ENCODE results near the gene TPST2. TPM values are rescaled to one million over a fixed set of nuclear protein-coding genes. Genes with fewer than 3 reads are reported as not detected.

TPST2 gene
- total and polyA plus RNA-seq, 9 of the 15 experiments (the other 6 are each of a cell fraction or from before 2014, with no cell fraction given) = 14.2 to 123 (median 60.1) TPM

DNA sequence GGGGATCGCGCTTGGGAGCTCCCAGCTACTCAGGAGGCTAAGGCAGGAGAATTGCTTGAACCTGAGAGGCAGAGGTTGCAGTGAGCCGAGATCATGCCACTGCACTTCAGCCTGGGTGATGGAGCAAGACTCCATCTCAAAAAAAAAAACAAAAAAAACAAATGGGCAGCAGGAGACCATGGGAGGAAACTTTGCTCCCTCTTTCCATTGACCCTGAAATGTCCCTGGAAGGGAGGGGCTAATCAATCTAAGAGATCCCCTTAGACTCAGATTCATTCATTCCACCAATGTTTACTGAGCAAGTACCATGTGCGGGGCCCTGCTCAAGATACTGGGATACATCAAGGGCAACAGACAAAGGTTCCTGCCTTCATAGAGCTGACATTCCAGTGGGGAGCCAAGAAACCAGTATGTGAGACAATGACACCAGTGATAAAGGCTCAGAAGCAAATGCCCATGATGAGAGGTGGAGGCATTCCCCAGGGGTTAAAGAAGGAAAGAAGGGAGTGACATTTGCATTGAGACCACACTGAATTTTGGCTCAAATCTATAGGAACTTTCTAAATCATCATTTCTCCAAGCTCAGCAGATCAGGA, 39.9 kb downstream of the TPST2 start:
- FAIRE-seq (no peak), ATAC-seq (no peak), DNase-seq (ENCODE audit: extremely low read depth in 1 of 4, low spot score in 3 of 4) (no peak)
- no TSS peak for BruUV-seq (replicated peaks)
- POLR2A ChIA-PET = no interaction called here
- Histone ChIP-seq H3K4me3 (no peak overlapping the region), H3K9me3 (replicated peaks; ENCODE audit: control insufficient read depth, insufficient read depth, low read depth, low read length) (no peaks in the 10 kb centered on the region), H4K20me1 (replicated peaks; ENCODE audit: control insufficient read depth, insufficient read depth, low read length) (peaks cover 16% of the 10 kb centered on the region), H3K4me1 (replicated peaks in 1 of 2; ENCODE audit: control insufficient read depth in 2 of 2, insufficient read depth in 2 of 2, low read length in 2 of 2) (peaks cover 0 to 8% of the 10 kb centered on the region in 2 experiments; a peak in 2 of 5 replicates), H3K36me3 (ENCODE audit: control insufficient read depth, insufficient read depth, low read length) (peaks cover 69% of the 10 kb centered on the region), H3K4me2 (ENCODE audit: insufficient read depth, low read length) (no peak overlapping the region), H3K9me1 (ENCODE audit: control insufficient read depth, insufficient read depth, low read length) (peaks cover 4% of the 10 kb centered on the region), H2AFZ (ENCODE audit: low read depth, low read length) (no peak overlapping the region), H3K27me3 (ENCODE audit: control insufficient read depth in 2 of 2, insufficient read depth in 2 of 2, low read length in 2 of 2) (no peaks in the 10 kb centered on the region), H3K79me2 (ENCODE audit: control insufficient read depth, insufficient read depth, low read length) (peaks cover 92% of the 10 kb centered on the region), H3K9ac (ENCODE audit: insufficient read depth in 1 of 2, low read depth in 2 of 2, low read length in 2 of 2) (no peak overlapping the region), H3K27ac (ENCODE audit: extremely low read depth, low read depth, low read length) (no peak overlapping the region)
- WGBS (ENCODE audit: insufficient coverage, low coverage, missing lambda C conversion rate) = 85% methylated on average over 1 of the region's 4 CpGs
- intact Hi-C loops (cut with micrococcal nuclease) = no loop called here
- CTCF ChIA-PET (ENCODE audit: low intra/inter-chr PET ratio) = no interaction called here
- in situ Hi-C loops (cut with MboI) = no loop called here
- no peak for TF ChIP-seq RBM22 (IDR thresholded peaks at IDR 0.05; ENCODE audit: low read depth, low read length, poor library complexity, severe bottlenecking)
- TF ChIP-seq HDAC6 (IDR thresholded peaks at IDR 0.05; ENCODE audit: low read depth, low read length) = no peak
- no peak for TF ChIP-seq TAF15 (IDR thresholded peaks at IDR 0.05; ENCODE audit: low read depth, low read length)
- TF ChIP-seq PHF8 (IDR thresholded peaks at IDR 0.05; ENCODE audit: borderline replicate concordance, low read length) = no peak
- no peak for TF ChIP-seq JUN (IDR thresholded peaks at IDR 0.05; ENCODE audit: borderline replicate concordance, low read depth, low read length)
- TF ChIP-seq JUN (CRISPR knock-in tag; IDR thresholded peaks at IDR 0.05; ENCODE audit: borderline replicate concordance) = no peak
- TF ChIP-seq MCM5 (IDR thresholded peaks at IDR 0.05; ENCODE audit: low read depth) = no peak
- TF ChIP-seq, protein P1, sequence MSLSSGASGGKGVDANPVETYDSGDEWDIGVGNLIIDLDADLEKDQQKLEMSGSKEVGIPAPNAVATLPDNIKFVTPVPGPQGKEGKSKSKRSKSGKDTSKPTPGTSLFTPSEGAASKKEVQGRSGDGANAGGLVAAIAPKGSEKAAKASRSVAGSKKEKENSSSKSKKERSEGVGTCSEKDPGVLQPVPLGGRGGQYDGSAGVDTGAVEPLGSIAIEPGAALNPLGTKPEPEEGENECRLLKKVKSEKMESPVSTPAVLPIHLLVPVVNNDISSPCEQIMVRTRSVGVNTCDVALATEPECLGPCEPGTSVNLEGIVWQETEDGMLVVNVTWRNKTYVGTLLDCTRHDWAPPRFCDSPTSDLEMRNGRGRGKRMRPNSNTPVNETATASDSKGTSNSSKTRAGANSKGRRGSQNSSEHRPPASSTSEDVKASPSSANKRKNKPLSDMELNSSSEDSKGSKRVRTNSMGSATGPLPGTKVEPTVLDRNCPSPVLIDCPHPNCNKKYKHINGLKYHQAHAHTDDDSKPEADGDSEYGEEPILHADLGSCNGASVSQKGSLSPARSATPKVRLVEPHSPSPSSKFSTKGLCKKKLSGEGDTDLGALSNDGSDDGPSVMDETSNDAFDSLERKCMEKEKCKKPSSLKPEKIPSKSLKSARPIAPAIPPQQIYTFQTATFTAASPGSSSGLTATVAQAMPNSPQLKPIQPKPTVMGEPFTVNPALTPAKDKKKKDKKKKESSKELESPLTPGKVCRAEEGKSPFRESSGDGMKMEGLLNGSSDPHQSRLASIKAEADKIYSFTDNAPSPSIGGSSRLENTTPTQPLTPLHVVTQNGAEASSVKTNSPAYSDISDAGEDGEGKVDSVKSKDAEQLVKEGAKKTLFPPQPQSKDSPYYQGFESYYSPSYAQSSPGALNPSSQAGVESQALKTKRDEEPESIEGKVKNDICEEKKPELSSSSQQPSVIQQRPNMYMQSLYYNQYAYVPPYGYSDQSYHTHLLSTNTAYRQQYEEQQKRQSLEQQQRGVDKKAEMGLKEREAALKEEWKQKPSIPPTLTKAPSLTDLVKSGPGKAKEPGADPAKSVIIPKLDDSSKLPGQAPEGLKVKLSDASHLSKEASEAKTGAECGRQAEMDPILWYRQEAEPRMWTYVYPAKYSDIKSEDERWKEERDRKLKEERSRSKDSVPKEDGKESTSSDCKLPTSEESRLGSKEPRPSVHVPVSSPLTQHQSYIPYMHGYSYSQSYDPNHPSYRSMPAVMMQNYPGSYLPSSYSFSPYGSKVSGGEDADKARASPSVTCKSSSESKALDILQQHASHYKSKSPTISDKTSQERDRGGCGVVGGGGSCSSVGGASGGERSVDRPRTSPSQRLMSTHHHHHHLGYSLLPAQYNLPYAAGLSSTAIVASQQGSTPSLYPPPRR (CRISPR knock-in tag; IDR thresholded peaks at IDR 0.05; ENCODE audit: borderline replicate concordance) = no peak
- no peak for TF ChIP-seq ZNF586 (CRISPR knock-in tag; conservative IDR thresholded peaks at IDR 0.05)
- TF ChIP-seq ADNP (tag; IDR thresholded peaks at IDR 0.05) = no peak
- no peak for TF ChIP-seq MEIS2 (IDR thresholded peaks at IDR 0.05; ENCODE audit: partially characterized antibody)
- TF ChIP-seq YY1 (IDR thresholded peaks at IDR 0.05; ENCODE audit: borderline replicate concordance in 1 of 3, control insufficient read depth in 1 of 3, extremely low read depth in 1 of 3, insufficient read depth in 3 of 3, insufficient read length in 1 of 3, insufficient replicate concordance in 2 of 3, low read depth in 1 of 3, low read length in 2 of 3) = no peak
- TF ChIP-seq, protein P2, sequence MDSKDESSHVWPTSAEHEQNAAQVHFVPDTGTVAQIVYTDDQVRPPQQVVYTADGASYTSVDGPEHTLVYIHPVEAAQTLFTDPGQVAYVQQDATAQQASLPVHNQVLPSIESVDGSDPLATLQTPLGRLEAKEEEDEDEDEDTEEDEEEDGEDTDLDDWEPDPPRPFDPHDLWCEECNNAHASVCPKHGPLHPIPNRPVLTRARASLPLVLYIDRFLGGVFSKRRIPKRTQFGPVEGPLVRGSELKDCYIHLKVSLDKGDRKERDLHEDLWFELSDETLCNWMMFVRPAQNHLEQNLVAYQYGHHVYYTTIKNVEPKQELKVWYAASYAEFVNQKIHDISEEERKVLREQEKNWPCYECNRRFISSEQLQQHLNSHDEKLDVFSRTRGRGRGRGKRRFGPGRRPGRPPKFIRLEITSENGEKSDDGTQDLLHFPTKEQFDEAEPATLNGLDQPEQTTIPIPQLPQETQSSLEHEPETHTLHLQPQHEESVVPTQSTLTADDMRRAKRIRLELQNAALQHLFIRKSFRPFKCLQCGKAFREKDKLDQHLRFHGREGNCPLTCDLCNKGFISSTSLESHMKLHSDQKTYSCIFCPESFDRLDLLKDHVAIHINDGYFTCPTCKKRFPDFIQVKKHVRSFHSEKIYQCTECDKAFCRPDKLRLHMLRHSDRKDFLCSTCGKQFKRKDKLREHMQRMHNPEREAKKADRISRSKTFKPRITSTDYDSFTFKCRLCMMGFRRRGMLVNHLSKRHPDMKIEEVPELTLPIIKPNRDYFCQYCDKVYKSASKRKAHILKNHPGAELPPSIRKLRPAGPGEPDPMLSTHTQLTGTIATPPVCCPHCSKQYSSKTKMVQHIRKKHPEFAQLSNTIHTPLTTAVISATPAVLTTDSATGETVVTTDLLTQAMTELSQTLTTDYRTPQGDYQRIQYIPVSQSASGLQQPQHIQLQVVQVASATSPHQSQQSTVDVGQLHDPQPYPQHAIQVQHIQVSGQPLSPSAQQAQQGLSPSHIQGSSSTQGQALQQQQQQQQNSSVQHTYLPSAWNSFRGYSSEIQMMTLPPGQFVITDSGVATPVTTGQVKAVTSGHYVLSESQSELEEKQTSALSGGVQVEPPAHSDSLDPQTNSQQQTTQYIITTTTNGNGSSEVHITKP (IDR thresholded peaks at IDR 0.05; ENCODE audit: partially characterized antibody) = no peak
